Natural killer cell (primary cell): ENCODE measurements around the gene OAS1. TPM values are rescaled to one million over a fixed set of nuclear protein-coding genes. Genes with fewer than 3 reads are reported as not detected.

Experiments
- ATAC-seq, 3 donors: fragments of 150-1000 bp in 2 of 3; fragments of 200-7000 bp in 1 of 3; cut with Tn5 transposase; 1 replicate in 1 of 3; 2 replicates in 2 of 3; pipeline ENCODE4 v1.10.0; 2021; ENCODE audit warnings: mild to moderate bottlenecking in 2 of 3, moderate library complexity in 2 of 3
- DNase-seq, 2 donors: peaks; one replicate each; pipeline versions ENCODE4 v3.0.0 to v3.0.0-alpha.2; 2013 to 2021; ENCODE audit warnings: mixed read lengths in 1 of 2
- H3K27ac ChIP-seq: one replicate; pipeline ENCODE4 v1.5.1; 2013; ENCODE audit warnings: mild to moderate bottlenecking, low read length
- H3K27me3 ChIP-seq: one replicate; pipeline ENCODE4 v1.6.1; 2013; ENCODE audit warnings: low read length; ENCODE audit not compliant: control insufficient read depth, insufficient read depth
- H3K36me3 ChIP-seq: one replicate; pipeline ENCODE4 v1.6.1; 2013; ENCODE audit warnings: low read length; ENCODE audit not compliant: control insufficient read depth, insufficient read depth
- H3K4me1 ChIP-seq: one replicate; pipeline ENCODE4 v1.6.1; 2013; ENCODE audit warnings: low read length; ENCODE audit not compliant: control insufficient read depth, insufficient read depth
- H3K4me3 ChIP-seq: one replicate; pipeline ENCODE4 v1.5.1; 2013; ENCODE audit warnings: low read length
- H3K9me3 ChIP-seq: one replicate; pipeline ENCODE4 v1.6.1; 2013; ENCODE audit warnings: low read length; ENCODE audit not compliant: control insufficient read depth, insufficient read depth
- H3K27ac Mint-ChIP-seq, 2 donors: one replicate each; pipeline ENCODE4 v1.8.0; 2022; ENCODE audit warnings: mild to moderate bottlenecking in 2 of 2, mixed read lengths in 2 of 2, moderate library complexity in 1 of 2
- H3K27me3 Mint-ChIP-seq, 2 donors: one replicate each; pipeline ENCODE4 v1.8.0; 2022; ENCODE audit warnings: low read depth in 2 of 2, mixed read lengths in 2 of 2
- H3K36me3 Mint-ChIP-seq: one replicate; pipeline ENCODE4 v1.8.0; 2022; ENCODE audit warnings: mixed read lengths
- H3K4me1 Mint-ChIP-seq, 2 donors: one replicate each; pipeline ENCODE4 v1.8.0; 2022; ENCODE audit warnings: mixed read lengths in 2 of 2
- H3K4me3 Mint-ChIP-seq: one replicate; pipeline ENCODE4 v1.8.0; 2022; ENCODE audit warnings: mild to moderate bottlenecking, moderate library complexity, mixed read lengths
- H3K9me3 Mint-ChIP-seq, 2 donors: one replicate each; pipeline ENCODE4 v1.8.0; 2022; ENCODE audit warnings: mixed read lengths in 2 of 2
- WGBS: methylation state at CpG from one replicate; pipeline ENCODE4 v1.1.7; 2013; ENCODE audit warnings: missing lambda C conversion rate; ENCODE audit not compliant: insufficient coverage; 5-methylcytosine and 5-hydroxymethylcytosine counted together
- intact Hi-C: fragments of 100-400 bp; cut with micrococcal nuclease; formaldehyde crosslinking; loops from one replicate; pipeline ENCODE4 v1.14.2; 2022
- total RNA-seq, 4 donors: library from RNA; stranded (reverse); fragments of 120-200 nt in 1 of 4; gene quantifications; one replicate each; pipeline versions ENCODE4 v1.2.3 to v1.2.4, GENCODE V29; 2013 to 2022
- TF ChIP-seq, protein P1 (sequence below): fragments of 200-600 bp; IDR thresholded peaks from one replicate; pipeline ENCODE4 v1.8.0; 2022; ENCODE audit warnings: antibody characterized with exemption

OAS1 gene
- total RNA-seq, 3 donors from 2014 or later (not counting 1 experiment from before 2014, with no cell fraction given) = 12.4 to 21.1 (median 16.5) TPM

DNA sequence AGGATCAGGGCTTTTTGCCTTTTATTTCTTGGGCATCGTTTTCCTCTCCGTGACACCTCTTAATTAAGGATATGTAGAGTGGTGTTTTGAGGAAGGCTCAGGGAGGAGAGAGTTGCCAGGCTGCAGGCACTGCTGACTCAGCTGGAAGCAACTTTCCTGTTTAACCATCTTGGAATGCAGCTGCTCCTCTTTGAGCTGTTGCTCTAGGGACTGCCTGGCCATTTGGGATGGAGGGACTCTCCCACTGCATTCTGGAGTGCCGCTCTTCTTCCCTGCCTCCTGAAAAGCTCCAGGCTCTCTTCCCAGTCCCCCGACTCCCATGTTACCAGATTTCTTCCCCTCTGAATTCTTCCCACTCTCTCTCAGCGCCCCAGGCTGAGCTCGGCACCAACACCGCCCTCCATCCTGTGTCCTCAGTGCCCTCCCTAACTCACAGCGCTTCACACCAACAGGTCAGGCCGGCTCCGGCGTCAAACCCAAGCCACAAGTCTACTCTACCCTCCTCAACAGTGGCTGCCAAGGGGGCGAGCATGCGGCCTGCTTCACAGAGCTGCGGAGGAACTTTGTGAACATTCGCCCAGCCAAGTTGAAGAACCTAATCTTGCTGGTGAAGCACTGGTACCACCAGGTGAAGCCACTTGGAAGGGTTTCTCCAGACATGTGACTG, 37.4 kb downstream of the OAS1 start:
- whole genome bisulfite sequencing = 96% methylated on average over 15 of the region's 15 CpGs
- H3K4me1 ChIP-seq = peaks cover 11% of the 10 kb centered on the region
- peaks cover 31% of the 10 kb centered on the region for H3K36me3 ChIP-seq
- TF ChIP-seq, protein P1, sequence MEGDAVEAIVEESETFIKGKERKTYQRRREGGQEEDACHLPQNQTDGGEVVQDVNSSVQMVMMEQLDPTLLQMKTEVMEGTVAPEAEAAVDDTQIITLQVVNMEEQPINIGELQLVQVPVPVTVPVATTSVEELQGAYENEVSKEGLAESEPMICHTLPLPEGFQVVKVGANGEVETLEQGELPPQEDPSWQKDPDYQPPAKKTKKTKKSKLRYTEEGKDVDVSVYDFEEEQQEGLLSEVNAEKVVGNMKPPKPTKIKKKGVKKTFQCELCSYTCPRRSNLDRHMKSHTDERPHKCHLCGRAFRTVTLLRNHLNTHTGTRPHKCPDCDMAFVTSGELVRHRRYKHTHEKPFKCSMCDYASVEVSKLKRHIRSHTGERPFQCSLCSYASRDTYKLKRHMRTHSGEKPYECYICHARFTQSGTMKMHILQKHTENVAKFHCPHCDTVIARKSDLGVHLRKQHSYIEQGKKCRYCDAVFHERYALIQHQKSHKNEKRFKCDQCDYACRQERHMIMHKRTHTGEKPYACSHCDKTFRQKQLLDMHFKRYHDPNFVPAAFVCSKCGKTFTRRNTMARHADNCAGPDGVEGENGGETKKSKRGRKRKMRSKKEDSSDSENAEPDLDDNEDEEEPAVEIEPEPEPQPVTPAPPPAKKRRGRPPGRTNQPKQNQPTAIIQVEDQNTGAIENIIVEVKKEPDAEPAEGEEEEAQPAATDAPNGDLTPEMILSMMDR = no peak
- Mint-ChIP-seq H3K4me1 (peaks cover 10 to 13% of the 10 kb centered on the region in 2 donors), H3K36me3 (no peaks in the 10 kb centered on the region), H3K27ac (no peak overlapping the region), H3K27me3 (no peaks in the 10 kb centered on the region), H3K4me3 (no peak overlapping the region), H3K9me3 (no peaks in the 10 kb centered on the region)
- H3K4me3 ChIP-seq = no peak overlapping the region
- H3K9me3 ChIP-seq = no peaks in the 10 kb centered on the region
- ATAC-seq (no peak), DNase-seq (no peak)
- intact Hi-C loops = no loop called here
- no peaks in the 10 kb centered on the region for H3K27me3 ChIP-seq
- no peak overlapping the region for H3K27ac ChIP-seq

DNA sequence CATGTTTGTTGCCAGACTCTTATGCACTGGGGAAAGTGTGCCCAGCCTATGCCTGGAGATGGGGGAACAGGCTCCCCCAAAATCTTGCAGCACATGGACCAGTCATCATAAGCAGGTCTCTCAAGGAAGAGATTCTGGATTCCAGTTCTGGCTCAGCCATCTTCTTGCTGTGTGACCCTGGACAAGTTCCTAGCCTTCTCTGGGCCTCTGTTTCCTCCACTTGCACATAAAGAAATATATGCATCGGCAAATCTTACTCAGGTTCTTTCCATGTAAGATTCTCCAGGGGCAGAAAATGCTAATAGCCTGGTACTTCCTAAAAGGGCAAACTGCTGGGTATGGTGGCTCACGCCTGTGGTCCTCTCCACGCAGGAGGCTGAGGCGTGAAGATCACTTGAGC, 38.8 kb downstream of the OAS1 start:
- no peaks in the 10 kb centered on the region for H3K9me3 Mint-ChIP-seq
- Histone ChIP-seq H3K27ac (no peak overlapping the region), H3K27me3 (no peaks in the 10 kb centered on the region), H3K4me3 (no peak overlapping the region), H3K4me1 (no peaks in the 10 kb centered on the region), H3K9me3 (no peaks in the 10 kb centered on the region), H3K36me3 (peaks cover 35% of the 10 kb centered on the region)
- H3K4me1 Mint-ChIP-seq = no peaks in the 10 kb centered on the region
- no peak overlapping the region for H3K27ac Mint-ChIP-seq
- no peaks in the 10 kb centered on the region for H3K36me3 Mint-ChIP-seq
- DNase-seq (no peak), ATAC-seq (no peak)
- 97% methylated on average over 4 of the region's 4 CpGs for WGBS
- TF ChIP-seq, protein P1 = no peak
- intact Hi-C loops = no loop called here
- H3K4me3 Mint-ChIP-seq = no peak overlapping the region
- H3K27me3 Mint-ChIP-seq = no peaks in the 10 kb centered on the region

DNA sequence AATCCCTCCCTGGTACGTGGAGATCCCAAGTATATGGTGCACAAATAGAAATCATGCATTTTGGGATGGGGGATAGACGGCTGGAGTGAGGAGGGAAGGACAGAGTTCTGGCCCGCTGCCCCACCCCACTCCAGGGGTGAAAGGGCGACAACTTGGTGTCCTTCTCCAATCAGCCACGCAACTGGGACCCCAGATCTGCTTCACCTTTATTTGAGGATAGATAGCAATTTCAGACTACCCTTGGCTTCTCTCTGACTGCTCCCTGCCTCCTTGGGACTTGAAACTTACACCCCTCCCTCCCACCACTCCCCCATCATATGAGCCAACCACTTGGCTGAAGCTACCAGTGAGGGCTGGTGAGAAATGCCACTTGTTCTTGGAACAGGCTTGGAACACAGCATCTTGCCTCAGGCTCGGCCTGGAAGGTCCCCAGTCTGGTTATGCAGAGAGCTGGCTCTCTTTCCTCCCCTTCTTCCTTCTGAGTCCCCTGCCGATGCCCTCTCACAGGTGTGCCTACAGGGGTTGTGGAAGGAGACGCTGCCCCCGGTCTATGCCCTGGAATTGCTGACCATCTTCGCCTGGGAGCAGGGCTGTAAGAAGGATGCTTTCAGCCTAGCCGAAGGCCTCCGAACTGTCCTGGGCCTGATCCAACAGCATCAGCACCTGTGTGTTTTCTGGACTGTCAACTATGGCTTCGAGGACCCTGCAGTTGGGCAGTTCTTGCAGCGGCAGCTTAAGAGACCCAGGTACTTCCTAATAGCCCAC, 39.7 kb downstream of the OAS1 start:
- peaks cover 43% of the 10 kb centered on the region for H3K36me3 ChIP-seq
- DNase-seq (no peak), ATAC-seq (no peak)
- Mint-ChIP-seq H3K4me1 (no peaks in the 10 kb centered on the region), H3K9me3 (no peaks in the 10 kb centered on the region), H3K27ac (no peak overlapping the region), H3K27me3 (no peaks in the 10 kb centered on the region), H3K4me3 (no peak overlapping the region), H3K36me3 (no peaks in the 10 kb centered on the region)
- H3K27me3 ChIP-seq = no peaks in the 10 kb centered on the region
- H3K4me1 ChIP-seq = no peaks in the 10 kb centered on the region
- TF ChIP-seq, protein P1 = no peak
- 96% methylated on average over 14 of the region's 14 CpGs for WGBS
- H3K9me3 ChIP-seq = no peaks in the 10 kb centered on the region
- intact Hi-C loops = no loop called here
- H3K27ac ChIP-seq = no peak overlapping the region
- no peak overlapping the region for H3K4me3 ChIP-seq
